H1 (cell line): ENCODE data around the gene TAX1BP3.

Experiments used
- ASH2L ChIP-seq: fragments of 200-600, 300-600 bp; sonication (generic); IDR thresholded peaks from one replicate; pipeline ENCODE4 v1.7.1; 2017; ENCODE audit warnings: low read length
- CEBPB ChIP-seq: IDR thresholded peaks from 2 replicates; pipeline ENCODE4 v1.6.1; 2012; ENCODE audit warnings: low read depth, low read length
- POLR2A ChIP-seq, 2 experiments: IDR thresholded peaks; 1 replicate in 1 of 2; 2 replicates in 1 of 2; pipeline ENCODE4 v1.6.1; 2011; ENCODE audit warnings: low read depth in 2 of 2, low read length in 2 of 2, mild to moderate bottlenecking in 2 of 2; ENCODE audit errors: control extremely low read depth in 1 of 2
- SP1 ChIP-seq: IDR thresholded peaks from 2 replicates; pipeline ENCODE4 v1.6.1; 2011; ENCODE audit warnings: low read depth, low read length
- SP4 ChIP-seq: IDR thresholded peaks from 2 replicates; pipeline ENCODE4 v1.6.1; 2012; ENCODE audit warnings: low read length, inconsistent platforms
- TAF1 ChIP-seq: IDR thresholded peaks from 2 replicates; pipeline ENCODE4 v1.6.1; 2011; ENCODE audit warnings: mild to moderate bottlenecking, low read depth, low read length
- TF ChIP-seq, protein P1 (sequence below): IDR thresholded peaks from 2 replicates; pipeline ENCODE4 v1.6.1; 2012; ENCODE audit warnings: inconsistent platforms
- TF ChIP-seq, protein P2 (sequence below), 3 experiments: IDR thresholded peaks; 1 replicate in 2 of 3; 2 replicates in 1 of 3; pipeline versions ENCODE4 v1.5.1 to v1.6.1; 2011; ENCODE audit warnings: low read length in 3 of 3, mild to moderate bottlenecking in 3 of 3, inconsistent platforms in 2 of 3, low read depth in 1 of 3, moderate library complexity in 1 of 3; ENCODE audit not compliant: insufficient read depth in 1 of 3; ENCODE audit errors: control extremely low read depth in 1 of 3

DNA sequence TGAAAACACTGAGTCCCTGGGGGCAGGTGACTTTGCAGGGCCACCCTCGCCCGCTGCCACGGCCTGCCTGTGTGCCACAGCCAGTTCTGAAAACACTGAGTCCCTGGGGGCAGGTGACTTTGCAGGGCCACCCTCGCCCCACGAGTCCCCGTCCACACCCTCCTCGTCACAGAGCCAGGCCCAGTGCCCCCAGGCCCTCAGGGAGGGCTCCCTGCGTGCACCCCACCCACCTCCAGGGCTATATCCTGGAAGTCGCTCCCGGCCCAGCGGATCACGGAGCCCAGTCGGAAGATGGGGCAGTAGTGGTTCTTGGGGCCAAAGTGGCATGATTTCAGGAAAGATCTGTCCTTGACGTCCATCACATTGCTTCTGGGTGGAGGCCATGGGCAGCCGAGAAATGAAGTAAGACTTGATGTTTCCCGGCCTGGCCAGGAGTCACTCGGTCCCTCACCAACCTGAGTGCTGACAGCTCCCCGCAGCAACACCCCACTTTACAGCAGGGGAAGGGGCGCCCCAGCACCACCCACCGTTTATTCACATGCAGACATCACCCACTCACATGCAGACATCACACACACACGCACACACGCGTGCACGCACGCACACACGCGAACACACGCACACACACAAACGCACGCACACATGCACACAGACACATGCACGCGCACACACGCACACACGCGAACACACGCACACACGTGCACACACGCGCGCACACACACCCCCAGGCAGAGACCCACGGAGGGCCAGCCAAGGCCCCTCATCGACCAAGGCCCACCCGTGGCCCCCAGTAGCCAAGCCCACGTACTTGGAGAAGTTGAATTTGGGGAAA lies 21.1 kb upstream of the TAX1BP3 start:
- no peak for TF ChIP-seq CEBPB
- TF ChIP-seq, protein P1, sequence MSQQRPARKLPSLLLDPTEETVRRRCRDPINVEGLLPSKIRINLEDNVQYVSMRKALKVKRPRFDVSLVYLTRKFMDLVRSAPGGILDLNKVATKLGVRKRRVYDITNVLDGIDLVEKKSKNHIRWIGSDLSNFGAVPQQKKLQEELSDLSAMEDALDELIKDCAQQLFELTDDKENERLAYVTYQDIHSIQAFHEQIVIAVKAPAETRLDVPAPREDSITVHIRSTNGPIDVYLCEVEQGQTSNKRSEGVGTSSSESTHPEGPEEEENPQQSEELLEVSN, result no peak
- no peak for TF ChIP-seq POLR2A (IDR thresholded peaks at IDR 0.05; ENCODE audit: control extremely low read depth in 1 of 2, low read depth in 2 of 2, low read length in 2 of 2)
- TF ChIP-seq, protein P2, sequence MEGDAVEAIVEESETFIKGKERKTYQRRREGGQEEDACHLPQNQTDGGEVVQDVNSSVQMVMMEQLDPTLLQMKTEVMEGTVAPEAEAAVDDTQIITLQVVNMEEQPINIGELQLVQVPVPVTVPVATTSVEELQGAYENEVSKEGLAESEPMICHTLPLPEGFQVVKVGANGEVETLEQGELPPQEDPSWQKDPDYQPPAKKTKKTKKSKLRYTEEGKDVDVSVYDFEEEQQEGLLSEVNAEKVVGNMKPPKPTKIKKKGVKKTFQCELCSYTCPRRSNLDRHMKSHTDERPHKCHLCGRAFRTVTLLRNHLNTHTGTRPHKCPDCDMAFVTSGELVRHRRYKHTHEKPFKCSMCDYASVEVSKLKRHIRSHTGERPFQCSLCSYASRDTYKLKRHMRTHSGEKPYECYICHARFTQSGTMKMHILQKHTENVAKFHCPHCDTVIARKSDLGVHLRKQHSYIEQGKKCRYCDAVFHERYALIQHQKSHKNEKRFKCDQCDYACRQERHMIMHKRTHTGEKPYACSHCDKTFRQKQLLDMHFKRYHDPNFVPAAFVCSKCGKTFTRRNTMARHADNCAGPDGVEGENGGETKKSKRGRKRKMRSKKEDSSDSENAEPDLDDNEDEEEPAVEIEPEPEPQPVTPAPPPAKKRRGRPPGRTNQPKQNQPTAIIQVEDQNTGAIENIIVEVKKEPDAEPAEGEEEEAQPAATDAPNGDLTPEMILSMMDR (IDR thresholded peaks at IDR 0.05; ENCODE audit: control extremely low read depth in 1 of 3, insufficient read depth in 1 of 3, low read depth in 1 of 3, low read length in 3 of 3), result no peak
- TF ChIP-seq SP4, result no peak
- TF ChIP-seq SP1, result no peak
- TF ChIP-seq TAF1, result no peak
- TF ChIP-seq ASH2L, result no peak
